WTC11 (cell line): ENCODE results near the gene SLC6A9.

ENCODE experiments used
- NR1H2 ChIP-seq: sonication (generic); formaldehyde crosslinking; IDR thresholded peaks from 2 replicates; pipeline ENCODE4 v1.9.0; 2021; ENCODE audit warnings: mild to moderate bottlenecking, moderate library complexity, missing genetic modification reagents
- TF ChIP-seq, protein P1 (sequence below): fragments of 200-600 bp; IDR thresholded peaks from 2 replicates; pipeline ENCODE4 v1.8.0; 2022; ENCODE audit warnings: antibody characterized with exemption

GRCh38 chr1:44024031-44024902 is 7.0 kb downstream of the SLC6A9 start:
- TF ChIP-seq, protein P1, sequence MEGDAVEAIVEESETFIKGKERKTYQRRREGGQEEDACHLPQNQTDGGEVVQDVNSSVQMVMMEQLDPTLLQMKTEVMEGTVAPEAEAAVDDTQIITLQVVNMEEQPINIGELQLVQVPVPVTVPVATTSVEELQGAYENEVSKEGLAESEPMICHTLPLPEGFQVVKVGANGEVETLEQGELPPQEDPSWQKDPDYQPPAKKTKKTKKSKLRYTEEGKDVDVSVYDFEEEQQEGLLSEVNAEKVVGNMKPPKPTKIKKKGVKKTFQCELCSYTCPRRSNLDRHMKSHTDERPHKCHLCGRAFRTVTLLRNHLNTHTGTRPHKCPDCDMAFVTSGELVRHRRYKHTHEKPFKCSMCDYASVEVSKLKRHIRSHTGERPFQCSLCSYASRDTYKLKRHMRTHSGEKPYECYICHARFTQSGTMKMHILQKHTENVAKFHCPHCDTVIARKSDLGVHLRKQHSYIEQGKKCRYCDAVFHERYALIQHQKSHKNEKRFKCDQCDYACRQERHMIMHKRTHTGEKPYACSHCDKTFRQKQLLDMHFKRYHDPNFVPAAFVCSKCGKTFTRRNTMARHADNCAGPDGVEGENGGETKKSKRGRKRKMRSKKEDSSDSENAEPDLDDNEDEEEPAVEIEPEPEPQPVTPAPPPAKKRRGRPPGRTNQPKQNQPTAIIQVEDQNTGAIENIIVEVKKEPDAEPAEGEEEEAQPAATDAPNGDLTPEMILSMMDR: no peak
- no peak for TF ChIP-seq NR1H2 (CRISPR knock-in tag)
